CMK (cell line): Measurements from ENCODE around the gene CSF1.
"Not testable (repeated sequence)": the region's sequence is repeated elsewhere in the genome, so short reads cannot be mapped to it uniquely, and the experiment has no call there.

Experiments used
- DNase-seq: peaks from one replicate; pipeline ENCODE4 v3.0.0-alpha.2; 2010; ENCODE audit warnings: low read depth

CSF1 gene

GRCh38 chr1:109944541-109944940, 33.9 kb downstream of the CSF1 start:
- no peak for DNase-seq

GRCh38 chr1:109946511-109946910, 35.9 kb downstream of the CSF1 start:
- no peak for DNase-seq

- no peak for DNase-seq
These were observed 37.1 kb downstream of the CSF1 start for GRCh38 chr1:109947582-109948284.

GRCh38 chr1:109948285-109948630, 37.6 kb downstream of the CSF1 start:
- DNase-seq, result no peak

GRCh38 chr1:109950038-109950437, 39.4 kb downstream of the CSF1 start:
- no peak for DNase-seq

GRCh38 chr1:109950509-109950908, 39.9 kb downstream of the CSF1 start:
- DNase-seq, result no peak

- not testable (repeated sequence) for DNase-seq
These were observed 40.9 kb downstream of the CSF1 start for GRCh38 chr1:109951501-109951900.

- no peak for DNase-seq
These were observed 43.4 kb downstream of the CSF1 start for GRCh38 chr1:109954041-109954512.

- no peak for DNase-seq
These were observed 49.0 kb downstream of the CSF1 start for GRCh38 chr1:109959632-109959973.

GRCh38 chr1:109959974-109960744, 49.5 kb downstream of the CSF1 start:
- no peak for DNase-seq

GRCh38 chr1:109960745-109961094, 50.1 kb downstream of the CSF1 start:
- DNase-seq, result no peak

GRCh38 chr1:109963864-109964263, 53.2 kb downstream of the CSF1 start:
- no peak for DNase-seq

GRCh38 chr1:109969146-109969829, 58.6 kb downstream of the CSF1 start:
- DNase-seq, result no peak

GRCh38 chr1:109969907-109970306, 59.3 kb downstream of the CSF1 start:
- DNase-seq, result no peak

GRCh38 chr1:109971559-109971958, 60.9 kb downstream of the CSF1 start:
- no peak for DNase-seq

GRCh38 chr1:109974191-109974590, 63.5 kb downstream of the CSF1 start:
- DNase-seq, result no peak

- DNase-seq, result no peak
These were observed 65.1 kb downstream of the CSF1 start for GRCh38 chr1:109975718-109976117.

GRCh38 chr1:109976762-109977161, 66.1 kb downstream of the CSF1 start:
- no peak for DNase-seq

GRCh38 chr1:109977225-109977624, 66.6 kb downstream of the CSF1 start:
- no peak for DNase-seq

GRCh38 chr1:109977657-109978378, 67.2 kb downstream of the CSF1 start:
- DNase-seq, result no peak

- no peak for DNase-seq
These were observed 68.3 kb downstream of the CSF1 start for GRCh38 chr1:109978761-109979488.
